Measurements from ENCODE around the gene ZFP30.
"Not testable (repeated sequence)": the region's sequence is repeated elsewhere in the genome, so short reads cannot be mapped to it uniquely, and the experiment has no call there.

The ZFP30 gene

DNA sequence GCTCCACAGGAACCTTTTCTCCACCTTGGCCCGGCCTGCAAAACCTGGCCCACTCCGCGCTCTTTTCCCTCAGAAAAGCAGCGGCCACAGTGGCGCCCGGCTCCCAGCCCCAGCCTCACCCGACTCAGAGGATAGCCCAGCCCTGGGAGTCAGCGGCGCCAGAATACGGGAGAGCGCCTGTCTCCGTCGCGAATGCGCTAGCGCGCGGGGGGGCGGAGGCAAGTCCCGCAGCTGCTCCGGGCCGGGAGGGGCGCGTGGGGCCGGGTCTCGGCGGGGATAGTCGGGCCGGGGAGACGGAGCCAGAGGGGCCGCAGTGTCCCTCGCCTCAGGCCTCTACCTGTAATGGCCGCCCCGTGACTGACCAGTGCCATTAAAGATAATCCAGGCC lies at the start of gene ZFP30:
Gene ZFP30, minus strand, starts transcription at position 165 of the 388 bp plus-strand sequence. CDS start 7,643 bp downstream, outside the sequence.
- peak; percentile 73 for DNase-seq (ENCODE audit: low spot score)

DNA sequence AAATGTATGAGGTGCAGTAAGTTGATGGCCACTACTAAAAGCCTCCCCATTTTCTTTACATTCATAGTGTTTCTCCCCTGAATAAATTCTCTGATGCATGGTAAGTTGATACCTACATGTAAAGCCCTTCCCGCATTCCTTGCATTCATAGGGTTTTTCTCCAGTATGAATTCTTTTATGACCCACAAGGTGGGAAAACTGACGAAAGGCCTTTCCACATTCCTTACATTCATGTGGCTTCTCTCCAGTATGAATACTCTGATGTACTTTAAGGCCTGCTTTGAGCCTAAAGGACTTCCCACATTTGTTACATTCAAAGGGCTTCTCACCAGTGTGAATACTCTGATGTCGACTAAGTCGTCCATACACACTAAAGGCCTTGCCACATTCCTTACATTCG lies 43.8 kb upstream of the ZFP30 start:
- DNase-seq (ENCODE audit: low spot score), result no peak

DNA sequence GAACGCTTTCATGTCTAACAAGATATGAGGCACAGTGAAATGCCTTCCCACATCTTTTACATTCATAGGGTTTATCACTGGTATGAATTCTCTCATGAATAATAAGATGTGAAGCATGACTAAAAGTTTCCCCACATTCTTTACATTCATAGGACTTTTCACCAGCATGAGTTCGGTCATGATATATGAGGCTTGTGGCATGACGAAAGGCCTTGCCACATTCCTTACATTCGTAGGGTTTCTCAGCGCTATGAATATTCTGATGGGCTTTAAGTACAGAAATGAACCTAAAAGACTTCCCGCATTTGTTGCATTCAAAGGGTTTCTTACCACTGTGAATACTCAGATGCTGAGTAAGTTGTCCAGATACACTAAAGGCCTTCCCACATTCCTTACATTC lies 43.0 kb upstream of the ZFP30 start:
- DNase-seq (ENCODE audit: low spot score), result no peak

DNA sequence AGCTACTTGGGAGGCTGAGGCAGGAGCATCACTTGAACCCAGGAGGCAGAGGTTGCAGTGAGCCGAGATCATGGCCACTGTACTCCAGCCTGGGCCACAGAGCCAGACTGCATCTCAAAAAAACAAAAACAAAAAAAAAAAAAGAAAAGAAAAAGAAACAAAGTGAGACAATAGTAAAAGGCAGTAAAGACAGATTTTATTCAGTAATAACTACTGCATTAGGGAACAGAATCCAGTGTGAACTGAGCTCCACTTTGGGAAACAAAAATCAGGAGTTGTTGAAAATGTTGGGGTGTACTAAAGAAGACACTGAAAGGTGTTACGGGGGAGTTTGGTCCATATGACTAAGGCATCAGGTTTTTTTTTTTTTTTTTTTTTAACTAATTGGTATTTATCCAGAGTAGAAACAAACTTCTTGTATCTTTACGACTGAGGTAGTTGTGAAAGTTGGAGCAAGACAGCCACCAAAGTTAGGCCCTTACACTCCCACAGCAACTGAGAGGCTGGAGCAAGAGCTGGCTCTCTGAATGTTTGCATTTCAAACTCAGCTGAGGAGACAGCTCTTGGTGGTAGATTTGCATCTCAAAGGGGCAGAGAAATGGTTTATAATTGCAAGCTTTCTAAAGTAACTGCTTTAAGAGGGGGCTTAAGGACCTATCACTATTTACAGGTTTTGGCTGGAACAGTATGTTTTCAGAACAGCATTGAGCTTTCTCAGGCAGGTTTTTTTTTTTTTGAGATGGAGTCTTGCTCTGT lies 40.1 kb upstream of the ZFP30 start:
- no peak for DNase-seq (ENCODE audit: low spot score)

DNA sequence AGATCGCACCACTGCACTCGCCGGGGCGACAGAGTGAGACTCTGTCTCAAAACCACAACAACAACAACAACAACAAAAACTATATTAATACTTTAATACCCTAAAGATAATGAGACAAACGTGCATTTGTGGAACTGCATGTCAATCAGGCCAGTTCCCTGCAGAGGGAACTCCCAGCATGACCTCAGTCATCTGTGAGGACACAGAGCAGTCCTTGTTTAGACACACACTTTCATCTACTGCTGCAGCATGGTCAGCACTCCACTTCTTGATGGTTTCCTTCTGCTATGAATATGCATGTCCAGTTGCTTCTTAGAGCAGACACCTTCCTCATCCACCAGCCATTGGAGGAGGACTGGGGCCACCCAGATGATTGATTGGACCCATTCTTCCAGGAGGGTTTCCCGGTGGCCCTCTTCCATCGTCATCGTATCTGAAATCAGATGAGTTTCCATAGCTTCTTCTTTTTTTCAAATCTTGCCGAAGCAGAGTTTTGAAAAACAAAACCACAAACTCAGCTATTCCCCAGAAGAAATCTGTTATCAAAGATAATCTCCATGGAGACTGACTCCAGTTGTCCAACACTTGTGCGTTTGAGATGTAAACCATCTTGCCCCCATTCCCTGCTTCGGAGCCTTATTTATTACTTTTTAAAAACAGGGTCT lies 37.8 kb upstream of the ZFP30 start:
- DNase-seq (ENCODE audit: low spot score), result no peak

DNA sequence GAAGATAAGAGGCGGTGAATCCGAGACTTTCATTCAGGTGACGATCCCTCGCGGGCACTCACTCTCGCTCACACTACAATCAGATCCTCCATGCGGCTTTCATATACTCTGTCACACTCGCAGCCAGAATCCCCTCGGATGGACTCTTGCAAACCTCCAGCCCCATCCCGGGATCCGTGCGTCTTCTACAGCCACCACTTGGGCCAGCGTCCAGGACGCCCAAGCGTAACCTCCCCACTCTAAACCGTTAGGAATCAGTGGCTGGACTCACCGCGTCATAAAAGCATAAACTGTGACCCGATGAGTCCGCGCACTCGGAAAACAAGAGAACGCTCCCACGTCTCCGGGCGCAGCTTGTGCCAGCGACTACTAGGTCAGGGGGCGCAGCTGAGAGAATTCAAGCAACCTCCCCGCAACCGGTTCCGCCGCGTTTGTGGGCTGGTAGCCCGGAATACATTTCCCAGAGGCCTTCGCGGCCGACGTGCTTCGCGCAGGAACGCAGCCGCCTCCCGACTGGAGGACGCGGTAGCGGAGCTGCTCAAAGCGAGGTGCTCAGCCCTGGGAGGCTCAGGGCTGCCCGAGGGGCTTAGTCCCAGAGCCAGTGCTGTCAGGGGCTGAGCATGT lies 36.7 kb upstream of the ZFP30 start:
- peak; percentile 46 for DNase-seq (ENCODE audit: low spot score)

DNA sequence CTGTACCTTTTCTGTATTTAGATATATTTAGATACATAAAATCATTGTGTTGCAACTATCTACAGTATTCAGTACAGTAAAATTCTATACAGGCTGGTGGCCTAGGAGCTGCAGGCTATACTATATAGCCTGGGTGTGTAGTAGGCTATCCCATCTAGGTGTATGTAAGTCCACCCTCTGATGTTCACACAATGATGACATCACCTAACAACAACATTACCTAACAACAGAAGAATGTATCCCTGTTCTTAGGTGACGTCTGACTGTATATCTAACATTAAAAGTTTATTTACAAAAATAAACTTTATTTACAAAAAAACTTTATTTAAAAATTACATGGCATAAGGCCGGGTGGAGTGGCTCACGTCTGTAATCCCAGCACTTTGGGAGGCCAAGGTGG lies 28.3 kb upstream of the ZFP30 start:
- DNase-seq (ENCODE audit: low spot score), result no peak

DNA sequence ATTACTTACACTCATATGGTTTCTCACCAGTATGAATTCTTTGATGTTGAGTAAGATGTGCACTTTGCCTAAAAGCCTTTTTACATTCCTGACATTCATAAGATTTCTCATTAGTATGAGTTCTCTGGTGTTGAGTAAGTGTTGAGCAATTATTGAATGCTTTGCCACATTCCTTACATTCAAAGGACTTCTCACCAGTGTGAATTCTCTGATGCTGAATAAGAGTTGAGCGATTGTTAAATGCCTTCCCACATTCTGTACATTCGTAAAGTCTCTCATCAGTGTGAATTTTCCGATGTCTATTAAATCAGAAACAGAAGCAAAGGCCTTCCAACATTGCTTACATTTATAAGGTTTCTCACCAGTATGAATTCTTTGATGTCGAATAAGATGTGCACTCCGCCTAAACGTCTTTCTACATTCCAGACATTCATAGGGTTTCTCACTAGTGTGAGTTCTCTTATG lies 14.2 kb upstream of the ZFP30 start:
- no peak for DNase-seq (ENCODE audit: low spot score)

DNA sequence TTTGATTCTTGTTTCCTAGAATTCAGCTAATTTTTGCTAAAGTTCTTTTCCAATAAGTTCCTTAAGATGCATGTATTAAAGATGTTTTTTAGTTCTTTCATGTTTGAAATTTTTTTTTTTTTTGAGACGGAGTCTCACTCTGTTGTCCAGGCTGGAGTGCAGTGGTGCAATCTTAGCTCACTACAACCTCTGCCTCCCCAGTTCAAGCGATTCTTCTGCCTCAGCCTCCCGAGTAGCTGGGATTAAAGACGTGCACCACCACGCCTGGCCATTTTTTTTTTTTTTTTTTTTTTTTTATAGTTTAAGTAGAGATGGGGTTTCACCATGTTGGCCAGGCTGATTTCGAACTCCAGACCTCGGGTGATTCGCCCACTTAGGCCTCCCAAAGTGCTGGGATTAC lies 1.9 kb upstream of the ZFP30 start:
- DNase-seq (ENCODE audit: low spot score), result not testable (repeated sequence)

DNA sequence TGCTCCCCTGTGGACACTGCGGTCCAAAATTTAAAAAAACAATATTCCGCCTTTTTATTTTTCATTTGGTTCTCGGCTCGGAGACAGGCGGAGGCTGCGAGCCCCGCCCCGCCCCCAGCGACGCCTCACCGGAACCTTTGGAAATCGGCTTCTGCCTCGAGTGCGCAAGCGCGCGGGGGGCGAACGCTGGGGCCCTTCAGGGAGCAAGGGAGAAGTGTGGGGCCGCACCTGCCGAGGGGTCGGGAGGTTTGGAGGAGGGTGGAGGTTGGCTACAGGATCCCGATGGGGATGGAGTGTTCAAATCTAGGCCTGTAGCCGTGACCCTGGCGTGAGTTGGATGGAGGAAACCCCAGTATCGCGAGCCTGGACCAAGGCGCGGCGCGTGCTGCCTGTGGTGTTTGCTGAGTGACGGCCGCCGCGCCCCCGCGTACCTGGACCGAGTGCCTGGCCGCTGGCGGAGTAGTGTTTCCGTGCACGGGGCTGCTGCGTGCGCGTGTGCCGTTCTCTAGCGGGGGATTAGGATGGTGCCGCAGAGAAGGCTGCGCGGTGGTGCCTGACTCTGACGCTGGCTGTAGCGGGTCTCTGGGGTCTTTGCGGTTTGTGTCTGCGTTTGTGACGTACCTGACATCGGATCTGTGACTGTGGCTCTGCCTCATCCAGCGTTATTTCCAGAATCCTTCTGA lies 565 bp upstream of the ZFP30 start:
- DNase-seq (ENCODE audit: low spot score), result peak; percentile 66

DNA sequence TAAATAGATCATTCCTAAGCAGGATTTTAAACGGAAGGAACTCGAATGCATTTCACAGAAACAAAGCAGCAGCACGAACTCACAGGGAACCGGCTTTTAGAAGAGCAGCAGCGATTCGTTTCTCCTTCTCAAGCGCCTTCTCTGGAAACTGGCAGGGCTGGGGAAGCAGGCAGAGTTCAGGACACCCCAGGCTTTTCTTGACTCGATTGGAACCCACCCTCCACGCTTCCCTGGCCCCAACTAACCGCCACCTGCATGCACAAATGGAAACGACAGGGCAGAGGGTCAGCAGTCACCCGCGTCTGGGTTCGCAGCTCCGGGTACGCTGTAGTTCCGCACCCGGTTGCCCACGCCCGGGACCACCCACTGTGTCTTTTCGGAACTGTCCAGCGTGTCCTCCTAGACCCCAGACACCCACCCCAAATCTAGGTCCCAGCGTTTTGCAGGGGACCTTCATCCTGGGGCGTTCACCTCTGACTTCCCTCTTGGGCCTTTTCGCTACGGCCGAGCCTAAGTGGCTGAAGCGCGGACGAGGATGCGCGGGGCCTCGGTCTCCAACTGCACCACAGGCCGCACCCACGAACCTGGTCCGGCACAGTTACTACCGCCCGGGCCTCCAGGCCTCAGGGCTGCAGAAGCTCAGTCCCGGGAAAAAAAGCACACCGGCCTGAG lies 500 bp downstream of the ZFP30 start:
- peak; percentile 41 for DNase-seq (ENCODE audit: low spot score)

DNA sequence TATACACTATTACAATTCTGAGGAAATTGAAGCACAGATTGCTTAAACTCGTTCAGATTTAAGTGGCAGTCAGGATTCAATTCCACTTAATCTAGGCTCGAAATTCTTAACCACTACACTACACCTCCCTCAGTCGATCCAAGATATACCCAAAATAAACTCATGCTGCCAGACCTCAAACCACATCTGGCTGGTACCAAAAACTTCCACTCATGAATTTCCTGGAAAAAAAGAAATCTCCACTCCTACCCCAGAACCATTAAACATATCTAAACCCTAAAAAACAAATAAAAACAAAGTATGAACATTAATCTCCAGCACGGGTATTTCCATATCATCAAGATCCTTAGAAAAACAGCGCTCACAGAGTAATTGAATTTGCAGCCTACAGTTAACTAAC lies 1.1 kb downstream of the ZFP30 start:
- DNase-seq (ENCODE audit: low spot score), result no peak

DNA sequence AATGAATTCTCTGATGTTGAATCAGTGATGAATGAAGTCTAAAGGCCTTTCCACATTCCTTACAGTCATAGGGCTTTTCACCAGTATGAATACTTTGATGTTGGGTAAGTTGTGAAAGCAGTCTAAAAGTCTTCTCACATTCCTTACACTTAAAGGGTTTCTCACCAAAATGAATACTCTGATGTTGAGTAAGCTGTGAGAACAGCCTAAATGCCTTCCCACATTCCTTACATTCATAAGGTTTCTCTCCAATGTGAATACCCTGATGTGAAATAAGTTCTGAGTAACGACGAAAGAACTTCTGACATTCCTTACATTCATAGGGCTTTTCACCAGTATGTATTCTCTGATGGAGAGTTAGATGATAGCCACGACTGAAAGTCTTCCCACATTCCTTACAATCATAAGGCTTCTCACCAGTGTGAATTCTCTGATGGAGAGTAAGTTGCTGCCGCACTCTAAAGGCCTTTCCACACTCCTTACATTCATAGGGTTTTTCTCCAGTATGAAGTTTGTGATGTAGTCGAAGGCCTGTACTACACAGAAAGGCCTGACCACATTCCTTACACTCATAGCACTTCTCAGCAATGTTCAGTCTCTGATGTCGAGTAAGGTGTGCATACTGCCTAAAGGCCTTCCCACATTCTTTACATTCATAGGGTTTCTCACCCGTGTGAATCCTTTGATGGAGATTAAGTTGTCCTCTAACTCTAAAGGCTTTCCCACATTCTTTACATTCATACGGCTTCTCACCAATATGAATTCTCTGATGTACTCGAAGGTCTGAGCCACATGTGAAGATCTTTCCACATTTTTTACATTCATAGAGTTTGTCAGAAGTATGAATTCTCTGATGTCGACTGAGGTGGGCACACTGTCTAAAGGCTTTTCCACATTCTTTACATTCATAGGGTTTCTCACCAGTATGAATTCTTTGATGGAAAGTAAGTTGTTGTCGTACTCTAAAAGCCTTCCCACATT lies 19.9 kb downstream of the ZFP30 start:
- no peak for DNase-seq (ENCODE audit: low spot score)

DNA sequence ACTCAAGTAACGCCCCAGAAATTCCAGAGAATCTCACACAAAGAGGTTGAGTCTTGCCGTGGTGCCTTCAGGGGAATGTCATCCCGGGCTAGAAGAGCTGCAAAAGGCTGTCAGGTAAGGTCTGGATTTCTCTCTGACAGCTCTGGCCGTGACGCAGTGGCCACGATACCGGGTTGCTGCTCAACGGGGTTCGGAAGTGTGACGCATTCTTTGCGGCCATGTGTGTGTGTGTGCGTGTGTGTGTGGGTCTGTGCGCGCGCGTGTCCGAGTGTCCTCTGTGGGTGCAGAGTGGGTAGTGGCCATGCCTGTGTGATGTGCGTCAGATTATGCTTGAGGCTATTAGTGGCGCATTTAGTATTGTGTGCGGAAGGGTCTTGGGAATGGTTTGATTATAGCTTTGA lies 60.3 kb downstream of the ZFP30 start:
- no peak for DNase-seq (ENCODE audit: low spot score)

DNA sequence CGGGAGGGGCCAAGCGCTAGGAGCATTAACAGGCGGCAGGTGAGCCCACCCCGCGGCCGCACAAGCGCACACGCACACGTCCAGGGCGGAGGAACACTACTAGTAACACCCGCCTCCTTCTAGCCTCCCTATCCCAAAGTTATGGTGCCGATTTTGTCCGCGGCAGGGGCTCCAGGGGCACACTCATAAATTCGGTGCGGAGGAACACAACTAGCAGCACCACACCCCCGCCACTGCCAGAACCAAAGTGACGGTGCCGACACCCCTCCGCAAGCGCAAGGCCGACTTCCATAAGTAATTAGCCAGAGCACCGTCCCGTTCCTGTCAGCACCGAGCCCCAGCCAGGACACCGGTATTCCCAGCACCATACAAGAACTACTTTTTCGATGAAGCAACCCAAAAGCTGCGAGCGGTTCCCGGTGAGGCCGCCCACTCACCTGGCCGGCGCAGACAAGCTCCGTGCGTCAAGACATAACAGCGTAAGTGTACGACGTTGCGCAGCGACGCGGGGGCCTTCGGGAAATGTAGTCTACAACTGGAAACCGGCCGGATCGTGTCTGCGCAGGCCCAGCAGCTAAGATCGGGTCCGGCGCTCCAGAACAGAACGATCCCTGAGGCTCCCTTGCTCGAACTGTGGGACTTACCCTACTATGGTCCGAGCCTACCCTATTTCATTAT lies 60.8 kb downstream of the ZFP30 start, which contains the start of the genes ZNF540 and ZNF571:
Gene ZNF540, plus strand, starts transcription at position 573 of the 678 bp plus-strand sequence. CDS start 3,572 bp downstream, outside the sequence.
Gene ZNF571, minus strand, starts transcription at position 489 of the 678 bp plus-strand sequence. CDS start 8,116 bp downstream, outside the sequence.
- peak; percentile 80 for DNase-seq (ENCODE audit: low spot score)

DNA sequence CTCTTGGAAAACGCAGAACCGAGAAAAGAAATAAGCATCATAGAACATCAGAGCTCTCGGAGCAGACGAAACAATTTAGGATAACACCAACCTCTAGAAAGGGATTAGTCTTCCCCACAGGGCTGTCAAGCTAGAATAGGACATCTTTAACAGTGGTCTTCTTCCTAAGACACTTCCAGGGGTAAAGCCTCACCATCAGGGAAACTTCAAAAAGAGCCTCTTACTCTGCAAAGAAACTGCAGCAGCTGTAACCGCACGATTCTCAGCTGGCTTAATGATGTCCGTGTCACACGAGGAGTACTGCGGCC lies 61.3 kb downstream of the ZFP30 start:
- no peak for DNase-seq (ENCODE audit: low spot score)

DNA sequence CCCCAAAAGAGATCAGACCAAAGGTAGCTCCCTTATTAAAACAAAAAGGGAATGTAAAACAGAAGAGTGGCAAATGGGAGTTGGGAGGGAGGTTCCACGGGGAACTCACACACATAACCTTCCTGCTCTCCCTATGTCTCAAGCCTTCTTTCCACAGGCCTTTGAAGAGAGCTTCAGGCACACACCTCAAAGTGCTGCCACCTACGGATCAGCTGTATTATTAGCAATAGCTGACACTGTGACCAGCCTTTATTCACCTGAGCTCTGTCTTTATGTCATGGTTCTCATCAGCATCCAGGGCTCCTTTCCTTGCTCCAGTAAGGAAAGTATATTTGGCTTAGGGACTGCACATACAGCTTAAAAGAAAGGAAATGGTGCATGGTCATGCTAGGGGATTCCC lies 71.9 kb downstream of the ZFP30 start:
- DNase-seq (ENCODE audit: low spot score), result no peak

DNA sequence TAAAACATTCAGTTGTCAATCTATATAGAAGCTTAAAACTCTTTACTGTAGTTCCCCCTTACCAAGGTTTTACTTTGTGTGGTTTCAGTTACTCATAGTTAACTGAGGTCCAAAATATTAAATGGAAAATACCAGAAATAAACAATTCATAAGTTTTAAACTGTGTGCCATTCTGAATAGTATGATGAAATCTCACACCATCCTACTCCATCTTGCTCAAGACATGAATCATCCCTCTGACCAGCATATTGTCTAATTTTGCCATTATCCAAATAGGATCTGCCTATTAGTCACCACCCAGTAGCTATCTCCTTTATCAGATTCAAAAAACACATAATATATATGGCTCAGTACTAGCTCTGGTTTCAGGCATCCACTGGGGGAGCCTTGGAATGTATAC lies 83.1 kb downstream of the ZFP30 start:
- DNase-seq (ENCODE audit: low spot score), result no peak

DNA sequence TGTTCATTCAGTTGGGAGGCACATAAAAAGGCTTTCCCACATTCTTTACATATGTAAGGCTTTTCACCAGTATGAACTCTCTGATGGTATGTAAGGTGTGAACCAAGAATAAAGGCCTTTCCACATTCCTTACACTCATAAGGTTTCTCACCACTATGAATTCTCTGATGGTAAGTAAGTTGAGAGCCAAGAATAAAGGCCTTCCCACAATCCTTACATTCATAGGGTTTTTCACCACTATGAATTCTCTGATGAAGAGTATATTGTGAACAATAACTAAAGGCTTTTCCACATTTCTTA lies 89.9 kb downstream of the ZFP30 start:
- DNase-seq (ENCODE audit: low spot score), result no peak

DNA sequence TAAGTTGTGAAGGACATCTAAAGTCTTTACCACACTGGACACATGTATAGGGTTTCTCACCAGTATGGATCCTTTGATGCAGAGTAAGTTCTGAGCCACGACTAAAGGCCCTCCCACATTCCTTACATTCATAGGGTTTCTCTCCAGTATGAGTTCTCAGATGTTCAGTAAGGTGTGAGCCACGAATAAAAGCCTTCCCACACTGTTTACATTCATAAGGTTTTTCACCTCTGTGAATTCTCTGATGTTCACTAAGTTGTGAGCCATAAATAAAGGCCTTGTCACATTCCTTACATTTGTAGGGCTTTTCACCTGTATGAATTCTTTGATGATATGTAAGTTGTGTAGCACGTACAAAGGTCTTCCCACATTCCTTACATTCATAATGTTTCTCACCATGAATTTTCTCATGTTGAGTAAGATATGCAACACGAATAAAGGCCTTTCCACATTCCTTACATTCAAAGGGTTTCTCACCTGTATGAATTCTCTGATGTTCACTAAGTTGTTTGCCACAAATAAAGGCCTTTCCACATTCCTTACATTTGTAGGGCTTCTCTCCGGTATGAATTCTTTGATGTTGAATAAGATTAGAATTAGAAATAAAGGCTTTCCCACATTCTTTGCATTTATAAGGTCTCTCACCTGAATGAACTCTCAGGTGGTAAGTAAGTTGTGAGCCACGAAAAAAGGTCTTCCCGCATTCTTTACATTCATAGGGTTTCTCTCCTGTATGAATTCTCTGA lies 90.5 kb downstream of the ZFP30 start:
- DNase-seq (ENCODE audit: low spot score), result no peak
